ENCODE results near the gene FAM20A. TPM values are rescaled to one million over a fixed set of nuclear protein-coding genes. Genes with fewer than 3 reads are reported as not detected.

FAM20A gene
- total RNA-seq, 1 experiment from 2014 or later = not detected

DNA sequence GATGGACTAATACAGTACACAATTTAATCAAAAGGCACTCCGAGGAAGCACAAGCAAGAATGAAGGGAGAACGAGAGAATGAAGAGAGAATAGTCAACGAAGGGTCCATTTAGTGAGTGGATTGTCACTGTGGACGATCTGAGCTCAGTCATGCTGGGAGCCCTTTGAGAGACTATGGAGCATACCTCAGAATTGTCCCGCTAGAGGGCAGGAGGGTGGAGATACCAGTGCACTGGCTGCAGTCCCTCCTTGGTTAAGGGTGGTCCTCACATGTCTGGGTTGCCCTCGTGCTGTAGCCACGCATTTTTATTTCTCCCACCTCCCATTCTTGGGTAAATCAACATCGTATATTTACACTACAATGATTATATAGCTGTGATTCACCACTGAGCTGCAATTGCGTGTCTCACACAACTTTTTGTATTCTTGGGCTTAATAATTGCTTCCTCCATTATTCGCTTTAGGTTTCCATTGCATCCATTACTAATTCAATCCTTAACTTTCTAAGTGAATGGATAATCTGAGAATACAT is 33.2 kb upstream of the FAM20A start:
- Histone ChIP-seq H3K4me3 (no peak overlapping the region), H3K4me1 (replicated peaks; ENCODE audit: insufficient read depth) (no peaks in the 10 kb centered on the region), H3K4me2 (no peak overlapping the region), H3K79me2 (ENCODE audit: low read depth) (no peaks in the 10 kb centered on the region), H3K9me2 (ENCODE audit: insufficient read depth) (no peaks in the 10 kb centered on the region), H2AFZ (no peak overlapping the region), H3F3A (ENCODE audit: insufficient read depth, low read depth) (no peaks in the 10 kb centered on the region), H3K27ac (no peak overlapping the region), H3K27me3 (ENCODE audit: insufficient read depth, low read depth) (0 out of 2 replicates have a peak, but pooled peaks cover under 1% of the 10 kb centered on the region), H4K20me1 (ENCODE audit: insufficient read depth) (no peaks in the 10 kb centered on the region), H3K36me3 (ENCODE audit: low read depth) (no peaks in the 10 kb centered on the region), H3K9me3 (ENCODE audit: insufficient read depth, low read depth) (no peaks in the 10 kb centered on the region)
- TF ChIP-seq, protein P1, sequence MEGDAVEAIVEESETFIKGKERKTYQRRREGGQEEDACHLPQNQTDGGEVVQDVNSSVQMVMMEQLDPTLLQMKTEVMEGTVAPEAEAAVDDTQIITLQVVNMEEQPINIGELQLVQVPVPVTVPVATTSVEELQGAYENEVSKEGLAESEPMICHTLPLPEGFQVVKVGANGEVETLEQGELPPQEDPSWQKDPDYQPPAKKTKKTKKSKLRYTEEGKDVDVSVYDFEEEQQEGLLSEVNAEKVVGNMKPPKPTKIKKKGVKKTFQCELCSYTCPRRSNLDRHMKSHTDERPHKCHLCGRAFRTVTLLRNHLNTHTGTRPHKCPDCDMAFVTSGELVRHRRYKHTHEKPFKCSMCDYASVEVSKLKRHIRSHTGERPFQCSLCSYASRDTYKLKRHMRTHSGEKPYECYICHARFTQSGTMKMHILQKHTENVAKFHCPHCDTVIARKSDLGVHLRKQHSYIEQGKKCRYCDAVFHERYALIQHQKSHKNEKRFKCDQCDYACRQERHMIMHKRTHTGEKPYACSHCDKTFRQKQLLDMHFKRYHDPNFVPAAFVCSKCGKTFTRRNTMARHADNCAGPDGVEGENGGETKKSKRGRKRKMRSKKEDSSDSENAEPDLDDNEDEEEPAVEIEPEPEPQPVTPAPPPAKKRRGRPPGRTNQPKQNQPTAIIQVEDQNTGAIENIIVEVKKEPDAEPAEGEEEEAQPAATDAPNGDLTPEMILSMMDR (conservative IDR thresholded peaks at IDR 0.05) = no peak
- no peak for TF ChIP-seq EZH2 (IDR thresholded peaks at IDR 0.05; ENCODE audit: low read depth)
- intact Hi-C loops (cut with micrococcal nuclease; ENCODE audit: unreplicated experiment) = no loop called here
- ChIA-PET POLR2A (ENCODE audit: unreplicated experiment) (no interaction called here), CTCF (no interaction called here)
- no peak for DNase-seq
- no TSS peak for BruUV-seq (replicated peaks)

DNA sequence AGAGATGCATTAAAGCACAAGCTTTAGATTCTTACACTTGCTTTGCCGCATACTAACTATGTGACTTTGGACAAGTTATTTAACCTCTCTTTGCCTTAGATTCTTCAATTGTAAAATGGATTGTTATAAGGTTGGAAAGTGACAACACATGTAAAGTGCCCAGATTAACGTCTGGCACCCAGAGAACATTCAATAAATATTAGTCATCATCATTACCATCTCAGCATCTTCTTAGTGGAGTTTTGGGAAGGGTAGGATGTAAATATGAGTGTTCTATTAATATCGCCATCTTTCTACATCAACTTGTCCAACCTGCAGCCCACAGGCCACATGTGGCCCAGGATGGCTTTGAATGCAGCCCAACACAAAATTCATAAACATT is 27.4 kb upstream of the FAM20A start:
- H3K4me2 ChIP-seq = no peak overlapping the region
- BruUV-seq (replicated peaks) = no TSS peak
- no peaks in the 10 kb centered on the region for H3F3A ChIP-seq (ENCODE audit: insufficient read depth, low read depth)
- H3K36me3 ChIP-seq (ENCODE audit: low read depth) = no peaks in the 10 kb centered on the region
- no peaks in the 10 kb centered on the region for H3K9me2 ChIP-seq (ENCODE audit: insufficient read depth)
- no peaks in the 10 kb centered on the region for H3K27me3 ChIP-seq (ENCODE audit: insufficient read depth, low read depth)
- H4K20me1 ChIP-seq (ENCODE audit: insufficient read depth) = no peaks in the 10 kb centered on the region
- no peaks in the 10 kb centered on the region for H3K79me2 ChIP-seq (ENCODE audit: low read depth)
- no peak for TF ChIP-seq EZH2 (IDR thresholded peaks at IDR 0.05; ENCODE audit: low read depth)
- TF ChIP-seq, protein P1 (conservative IDR thresholded peaks at IDR 0.05) = no peak
- intact Hi-C loops (cut with micrococcal nuclease; ENCODE audit: unreplicated experiment) = no loop called here
- no peak for DNase-seq
- no peak overlapping the region for H2AFZ ChIP-seq
- no peaks in the 10 kb centered on the region for H3K9me3 ChIP-seq (ENCODE audit: insufficient read depth, low read depth)
- ChIA-PET POLR2A (ENCODE audit: unreplicated experiment) (no interaction called here), CTCF (no interaction called here)
- no peak overlapping the region for H3K4me3 ChIP-seq
- H3K27ac ChIP-seq = no peak overlapping the region
- H3K4me1 ChIP-seq (replicated peaks; ENCODE audit: insufficient read depth) = no peaks in the 10 kb centered on the region

DNA sequence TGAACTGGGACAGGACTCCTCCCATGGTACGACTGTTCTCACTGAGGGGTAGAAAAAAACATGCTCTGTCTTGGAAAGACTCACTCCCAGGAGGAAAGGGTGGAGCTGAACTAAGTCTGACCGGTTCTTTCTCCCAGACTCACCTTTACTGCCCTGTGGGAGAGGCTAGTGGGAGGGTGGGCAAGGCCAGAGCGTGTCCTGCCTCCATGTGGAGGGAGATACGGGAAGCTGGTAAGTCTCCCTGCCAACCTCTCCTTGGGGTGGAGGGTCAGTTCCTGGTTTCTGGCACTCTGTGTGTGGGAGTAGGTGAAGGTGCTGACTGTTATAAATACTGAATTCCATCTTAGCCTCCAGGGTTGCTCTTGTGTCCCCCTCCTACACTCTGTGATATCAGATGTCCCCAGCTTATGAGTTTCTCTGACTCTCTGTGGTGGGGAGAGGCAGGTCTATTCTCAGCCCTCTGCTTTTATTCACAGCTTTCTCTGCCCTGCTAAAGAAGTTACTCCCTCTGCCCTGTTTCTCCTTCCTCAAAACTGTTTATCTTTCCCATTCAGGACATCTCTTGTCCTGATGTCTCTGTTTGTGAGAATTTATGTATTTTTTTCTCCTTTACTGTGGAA is 26.9 kb upstream of the FAM20A start:
- Histone ChIP-seq H2AFZ (no peak overlapping the region), H4K20me1 (ENCODE audit: insufficient read depth) (no peaks in the 10 kb centered on the region), H3K27ac (no peak overlapping the region), H3K9me3 (ENCODE audit: insufficient read depth, low read depth) (no peaks in the 10 kb centered on the region), H3K27me3 (ENCODE audit: insufficient read depth, low read depth) (no peaks in the 10 kb centered on the region), H3K36me3 (ENCODE audit: low read depth) (no peaks in the 10 kb centered on the region), H3F3A (ENCODE audit: insufficient read depth, low read depth) (no peaks in the 10 kb centered on the region), H3K4me2 (no peak overlapping the region), H3K4me1 (replicated peaks; ENCODE audit: insufficient read depth) (no peaks in the 10 kb centered on the region), H3K4me3 (no peak overlapping the region), H3K9me2 (ENCODE audit: insufficient read depth) (no peaks in the 10 kb centered on the region), H3K79me2 (ENCODE audit: low read depth) (no peaks in the 10 kb centered on the region)
- intact Hi-C loops (cut with micrococcal nuclease; ENCODE audit: unreplicated experiment) = no loop called here
- ChIA-PET CTCF (no interaction called here), POLR2A (ENCODE audit: unreplicated experiment) (no interaction called here)
- no TSS peak for BruUV-seq (replicated peaks)
- no peak for DNase-seq
- TF ChIP-seq EZH2 (IDR thresholded peaks at IDR 0.05; ENCODE audit: low read depth) = no peak
- TF ChIP-seq, protein P1 (conservative IDR thresholded peaks at IDR 0.05) = no peak

Measured in PC-9 (cell line).